Neutrophil (primary cell): ENCODE results near the gene CD44.

Experiments
- H3K27ac ChIP-seq: fragments of 200-600 bp; sonication (generic); 2 replicates; pipeline ENCODE4 v1.5.1; 2016; ENCODE audit warnings: mild to moderate bottlenecking, moderate library complexity
- H3K27me3 ChIP-seq: fragments of 200-600 bp; sonication (generic); 2 replicates; pipeline ENCODE4 v1.6.0; 2016; ENCODE audit warnings: mild to moderate bottlenecking
- H3K36me3 ChIP-seq: fragments of 200-600 bp; sonication (generic); 2 replicates; pipeline ENCODE4 v1.5.1; 2017
- H3K4me1 ChIP-seq, 2 experiments: fragments of 200-600 bp in 1 of 2; sonication (generic) in 1 of 2; 1 replicate in 1 of 2; 2 replicates in 1 of 2; pipeline versions ENCODE4 v1.5.1 to v1.6.1; 2013 to 2016; ENCODE audit warnings: low read depth in 1 of 2, low read length in 1 of 2, mild to moderate bottlenecking in 1 of 2, moderate library complexity in 1 of 2; ENCODE audit not compliant: control insufficient read depth in 1 of 2, insufficient read depth in 1 of 2
- H3K4me3 ChIP-seq, 2 experiments: fragments of 200-600 bp in 1 of 2; sonication (generic) in 1 of 2; 1 replicate in 1 of 2; 2 replicates in 1 of 2; pipeline ENCODE4 v1.5.1; 2013 to 2016; ENCODE audit warnings: low read depth in 1 of 2, low read length in 1 of 2, mild to moderate bottlenecking in 1 of 2, moderate library complexity in 1 of 2
- H3K9me3 ChIP-seq: fragments of 200-600 bp; sonication (generic); 2 replicates; pipeline ENCODE4 v1.5.1; 2016
- CTCF ChIP-seq: fragments of 200-600 bp; sonication (generic); IDR thresholded peaks from 2 replicates; pipeline ENCODE4 v1.5.1; 2016; ENCODE audit warnings: antibody characterized with exemption

Gene CD44

GRCh38 chr11:35121326-35121865, 17.6 kb upstream of the CD44 start:
- no peaks in the 10 kb centered on the region for H3K36me3 ChIP-seq
- H3K4me1 ChIP-seq, result no peaks in the 10 kb centered on the region

GRCh38 chr11:35122308-35122707, 16.7 kb upstream of the CD44 start:
- TF ChIP-seq CTCF, result no peak
- H3K27ac ChIP-seq, result no peak overlapping the region
- no peaks in the 10 kb centered on the region for H3K27me3 ChIP-seq
- H3K36me3 ChIP-seq, result no peaks in the 10 kb centered on the region
- no peaks in the 10 kb centered on the region for H3K9me3 ChIP-seq
- H3K4me1 ChIP-seq, result no peaks in the 10 kb centered on the region
- no peak overlapping the region for H3K4me3 ChIP-seq

More at GRCh38 chr11:35121326-35121865, 17.6 kb upstream of the CD44 start:
- no peak overlapping the region for H3K4me3 ChIP-seq
- no peaks in the 10 kb centered on the region for H3K27me3 ChIP-seq
- H3K27ac ChIP-seq, result no peak overlapping the region
- no peaks in the 10 kb centered on the region for H3K9me3 ChIP-seq
- TF ChIP-seq CTCF, result no peak

GRCh38 chr11:35126000-35126878, 12.7 kb upstream of the CD44 start:
- TF ChIP-seq CTCF, result no peak
- Histone ChIP-seq H3K27ac (no peak overlapping the region), H3K4me3 (no peak overlapping the region), H3K4me1 (no peaks in the 10 kb centered on the region), H3K9me3 (no peaks in the 10 kb centered on the region), H3K27me3 (no peaks in the 10 kb centered on the region), H3K36me3 (no peaks in the 10 kb centered on the region)

- Histone ChIP-seq H3K9me3 (no peaks in the 10 kb centered on the region), H3K4me1 (no peaks in the 10 kb centered on the region), H3K27ac (no peak overlapping the region), H3K27me3 (no peaks in the 10 kb centered on the region), H3K4me3 (no peak overlapping the region), H3K36me3 (no peaks in the 10 kb centered on the region)
- TF ChIP-seq CTCF, result no peak
Observed at GRCh38 chr11:35126879-35127581, 11.9 kb upstream of the CD44 start.

- Histone ChIP-seq H3K9me3 (no peaks in the 10 kb centered on the region), H3K27me3 (no peaks in the 10 kb centered on the region), H3K36me3 (no peaks in the 10 kb centered on the region), H3K27ac (no peak overlapping the region), H3K4me3 (no peak overlapping the region), H3K4me1 (no peaks in the 10 kb centered on the region)
- no peak for TF ChIP-seq CTCF
Observed at GRCh38 chr11:35127619-35128018, 11.4 kb upstream of the CD44 start.
